GM19193 (cell line): ENCODE measurements around the gene ASXL3.

ENCODE experiments used
- POLR2A ChIP-seq: IDR thresholded peaks from 4 replicates; pipeline ENCODE4 v1.6.1; 2011; ENCODE audit not compliant: insufficient read depth, insufficient read length; ENCODE audit errors: extremely low read depth

Gene ASXL3

GRCh38 chr18:33577685-33578517 is at the start of gene ASXL3:
Gene ASXL3 (plus strand): TSS chr18:33578219. CDS start chr18:33578632, 413 bp downstream.
- TF ChIP-seq POLR2A = no peak

GRCh38 chr18:33532978-33533377 is 45.0 kb upstream of the ASXL3 start:
- no peak for TF ChIP-seq POLR2A

DNA sequence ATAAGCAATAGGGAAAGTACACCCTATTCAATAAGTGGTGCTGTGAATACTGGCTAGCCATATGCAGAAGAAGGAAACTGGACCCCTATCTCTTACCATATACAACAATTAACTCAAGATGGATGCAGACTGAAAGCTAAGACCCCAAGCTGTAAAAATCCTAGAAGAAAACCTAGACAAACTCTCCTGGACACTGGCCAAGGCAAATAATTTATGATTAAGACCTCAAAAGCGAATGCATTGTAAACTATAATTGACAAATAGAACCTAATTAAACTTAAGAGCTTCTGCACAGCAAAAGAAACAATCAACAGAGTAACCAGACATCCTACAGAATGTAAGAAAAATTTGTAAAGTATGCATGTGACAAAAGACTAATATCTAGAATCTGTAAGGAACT is 41.1 kb upstream of the ASXL3 start:
- TF ChIP-seq POLR2A = no peak

GRCh38 chr18:33538418-33539042 is 39.5 kb upstream of the ASXL3 start:
- TF ChIP-seq POLR2A = no peak

- TF ChIP-seq POLR2A = no peak
These were observed 37.6 kb upstream of the ASXL3 start for GRCh38 chr18:33540392-33540791.

DNA sequence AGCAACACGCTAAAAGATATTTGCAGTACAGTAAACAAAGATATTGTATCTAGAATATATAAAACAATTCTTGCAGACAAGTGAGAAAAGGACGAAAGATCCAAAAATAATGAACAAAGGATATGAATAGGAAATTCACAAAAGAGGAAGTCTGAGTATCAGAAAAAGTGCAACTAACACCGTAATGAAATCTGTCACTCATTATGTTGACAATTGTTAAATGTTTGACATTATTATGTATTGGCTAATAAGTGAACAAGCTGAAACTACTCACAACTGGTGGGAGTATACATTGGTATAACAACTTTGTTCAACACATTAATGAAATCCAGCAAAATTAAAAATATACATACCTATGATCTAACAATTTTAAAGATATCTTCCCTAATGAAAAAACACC is 36.7 kb upstream of the ASXL3 start:
- no peak for TF ChIP-seq POLR2A

DNA sequence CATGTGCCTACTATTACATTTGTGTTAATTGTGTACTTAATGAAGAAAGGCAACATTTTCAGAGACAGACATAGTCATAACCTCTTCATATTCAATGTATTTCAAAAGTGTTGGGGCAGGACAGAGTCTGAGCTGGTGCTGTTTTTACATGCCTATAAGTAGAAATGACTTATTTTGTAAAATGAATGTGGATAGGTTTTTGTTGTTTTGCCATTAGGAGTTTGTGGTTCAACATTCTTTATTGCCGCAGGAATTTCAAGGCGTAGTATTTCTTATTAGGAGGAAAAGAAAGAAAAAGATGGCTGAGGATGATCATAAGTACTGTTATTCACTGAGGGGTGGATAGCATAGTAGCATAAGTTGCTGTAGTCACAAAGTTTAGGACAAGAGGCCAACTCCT is 21.2 kb upstream of the ASXL3 start:
- no peak for TF ChIP-seq POLR2A

DNA sequence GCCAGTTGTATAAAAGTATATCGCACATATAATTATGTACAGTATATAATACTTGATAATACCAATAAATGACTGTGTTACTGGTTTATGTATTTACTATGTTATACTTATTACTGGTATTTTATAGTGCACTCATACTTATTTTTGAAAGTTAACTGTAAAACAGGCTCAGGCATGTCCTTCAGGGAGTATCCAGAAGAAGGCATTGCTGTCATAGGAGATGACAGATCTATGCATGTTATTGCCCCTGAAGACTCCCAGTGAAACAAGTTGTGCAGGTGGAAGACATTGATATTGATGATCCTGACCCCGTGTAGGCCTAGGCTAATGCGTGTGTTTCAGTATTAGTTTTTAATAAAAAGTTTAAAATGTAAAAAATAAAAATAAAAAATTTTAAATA is 20.3 kb upstream of the ASXL3 start:
- TF ChIP-seq POLR2A = no peak

GRCh38 chr18:33558529-33558928 is 19.5 kb upstream of the ASXL3 start:
- TF ChIP-seq POLR2A = no peak

GRCh38 chr18:33560686-33561370 is 17.2 kb upstream of the ASXL3 start:
- no peak for TF ChIP-seq POLR2A

DNA sequence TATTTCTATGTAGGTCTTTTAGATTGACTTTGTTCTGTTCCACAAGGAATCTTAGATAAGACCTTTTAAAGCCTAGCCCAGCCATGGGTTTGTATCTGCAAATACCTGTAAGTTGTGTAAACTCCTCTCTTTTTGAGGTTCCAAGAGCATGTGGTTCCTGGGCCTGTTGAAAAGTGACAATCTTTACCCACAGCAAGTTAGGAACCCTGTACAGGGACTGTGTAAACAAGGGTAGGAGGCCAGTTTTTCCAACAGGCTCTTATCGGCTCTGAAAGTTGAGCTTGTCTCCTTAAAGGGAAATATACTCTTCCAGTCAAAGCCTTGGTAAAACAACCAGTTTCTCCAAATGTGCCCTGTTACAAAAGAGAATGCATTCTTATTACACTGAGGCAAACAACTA is 15.3 kb upstream of the ASXL3 start:
- TF ChIP-seq POLR2A = no peak

GRCh38 chr18:33567705-33568104 is 10.3 kb upstream of the ASXL3 start:
- TF ChIP-seq POLR2A = no peak

GRCh38 chr18:33571998-33572787 is 5.8 kb upstream of the ASXL3 start:
- no peak for TF ChIP-seq POLR2A

DNA sequence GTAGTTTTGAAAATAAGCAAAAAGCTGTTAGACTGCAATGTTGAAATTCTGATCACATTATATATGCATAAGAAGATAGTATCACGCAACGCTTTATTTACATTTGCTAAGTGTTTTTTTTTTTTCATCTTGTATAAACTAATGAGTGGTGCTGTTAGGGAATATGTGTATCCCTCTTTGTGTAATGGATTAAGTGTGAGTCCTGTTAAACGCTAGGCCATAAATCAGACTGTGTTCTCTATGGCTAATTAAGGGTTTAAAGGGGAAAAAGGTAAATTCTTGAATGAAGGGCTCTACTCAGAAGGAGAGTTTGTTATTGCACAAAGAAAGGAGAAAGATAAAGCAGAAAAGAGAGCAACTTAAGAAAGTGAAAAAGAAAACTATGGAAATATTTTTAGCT is 4.8 kb upstream of the ASXL3 start:
- no peak for TF ChIP-seq POLR2A

DNA sequence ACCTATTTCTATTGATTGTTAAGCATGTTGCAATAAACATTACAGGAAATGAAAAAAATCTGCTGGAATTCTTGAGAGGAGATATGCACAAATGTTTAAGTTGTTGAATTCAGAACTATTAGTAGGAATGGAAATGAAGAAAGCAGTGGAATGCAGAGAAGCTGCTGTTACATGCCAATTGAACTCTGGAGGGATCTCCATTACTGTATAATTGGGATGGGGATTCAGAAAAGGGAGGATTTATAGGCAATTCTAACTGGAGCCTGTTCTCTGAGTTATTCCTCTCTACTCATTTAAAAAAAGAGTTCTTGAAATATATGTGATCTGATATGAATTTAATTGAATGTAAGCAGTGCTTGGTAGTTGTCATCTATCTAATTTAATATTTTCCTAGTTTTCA is 2.6 kb upstream of the ASXL3 start:
- TF ChIP-seq POLR2A = no peak
